Measurements from ENCODE around the gene PANX2.
"Not testable (repeated sequence)": the region's sequence is repeated elsewhere in the genome, so short reads cannot be mapped to it uniquely, and the experiment has no call there.

The PANX2 gene

GRCh38 chr22:50147258-50148165 is 23.0 kb upstream of the PANX2 start:
- DNase-seq (ENCODE audit: low read depth), result not testable (repeated sequence)

- DNase-seq (ENCODE audit: low read depth), result no peak
Observed at GRCh38 chr22:50148166-50148500, 22.4 kb upstream of the PANX2 start.

- peak; percentile 10 for DNase-seq (ENCODE audit: low read depth)
Observed at GRCh38 chr22:50148991-50149721, 21.4 kb upstream of the PANX2 start.

- DNase-seq (ENCODE audit: low read depth), result no peak
Observed at GRCh38 chr22:50150161-50151129, 20.1 kb upstream of the PANX2 start.

GRCh38 chr22:50151571-50152537 is 18.7 kb upstream of the PANX2 start:
- no peak for DNase-seq (ENCODE audit: low read depth)

GRCh38 chr22:50153056-50153755 is 17.3 kb upstream of the PANX2 start:
- DNase-seq (ENCODE audit: low read depth), result no peak

- DNase-seq (ENCODE audit: low read depth), result no peak
Observed at GRCh38 chr22:50153756-50154140, 16.8 kb upstream of the PANX2 start.

- DNase-seq (ENCODE audit: low read depth), result no peak
Observed at GRCh38 chr22:50157709-50158375, 12.7 kb upstream of the PANX2 start.

- DNase-seq (ENCODE audit: low read depth), result no peak
Observed at GRCh38 chr22:50160947-50161346, 9.6 kb upstream of the PANX2 start.

- no peak for DNase-seq (ENCODE audit: low read depth)
Observed at GRCh38 chr22:50161508-50162390, 8.8 kb upstream of the PANX2 start.

- no peak for DNase-seq (ENCODE audit: low read depth)
Observed at GRCh38 chr22:50162391-50162956, 8.1 kb upstream of the PANX2 start.

- DNase-seq (ENCODE audit: low read depth), result no peak
Observed at GRCh38 chr22:50165436-50166123, 5.0 kb upstream of the PANX2 start.

- DNase-seq (ENCODE audit: low read depth), result no peak
Observed at GRCh38 chr22:50167689-50168489, 2.6 kb upstream of the PANX2 start.

GRCh38 chr22:50168490-50169180 is 1.9 kb upstream of the PANX2 start:
- DNase-seq (ENCODE audit: low read depth), result not testable (repeated sequence)

- DNase-seq (ENCODE audit: low read depth), result no peak
Observed at GRCh38 chr22:50169181-50169759, 1.3 kb upstream of the PANX2 start.

- DNase-seq (ENCODE audit: low read depth), result no peak
Observed at GRCh38 chr22:50169774-50170341, 673 bp upstream of the PANX2 start.
